ENCODE data around the gene CADM1.

Gene CADM1

GRCh38 chr11:115159207-115159606 is 345.0 kb downstream of the CADM1 start:
- intact Hi-C loops (cut with DNase I; ENCODE audit: low total_unique reads): no loop called here
- H3K36me3 ChIP-seq: no peaks in the 10 kb centered on the region
- H3K4me3 ChIP-seq: no peak overlapping the region
- H3K27ac ChIP-seq: no peak overlapping the region
- no peak for DNase-seq
- H3K9me3 ChIP-seq: no peaks in the 10 kb centered on the region
- peaks cover 0 to 22% of the 10 kb centered on the region in 2 donors for H3K27me3 ChIP-seq
- TF ChIP-seq, protein P1, sequence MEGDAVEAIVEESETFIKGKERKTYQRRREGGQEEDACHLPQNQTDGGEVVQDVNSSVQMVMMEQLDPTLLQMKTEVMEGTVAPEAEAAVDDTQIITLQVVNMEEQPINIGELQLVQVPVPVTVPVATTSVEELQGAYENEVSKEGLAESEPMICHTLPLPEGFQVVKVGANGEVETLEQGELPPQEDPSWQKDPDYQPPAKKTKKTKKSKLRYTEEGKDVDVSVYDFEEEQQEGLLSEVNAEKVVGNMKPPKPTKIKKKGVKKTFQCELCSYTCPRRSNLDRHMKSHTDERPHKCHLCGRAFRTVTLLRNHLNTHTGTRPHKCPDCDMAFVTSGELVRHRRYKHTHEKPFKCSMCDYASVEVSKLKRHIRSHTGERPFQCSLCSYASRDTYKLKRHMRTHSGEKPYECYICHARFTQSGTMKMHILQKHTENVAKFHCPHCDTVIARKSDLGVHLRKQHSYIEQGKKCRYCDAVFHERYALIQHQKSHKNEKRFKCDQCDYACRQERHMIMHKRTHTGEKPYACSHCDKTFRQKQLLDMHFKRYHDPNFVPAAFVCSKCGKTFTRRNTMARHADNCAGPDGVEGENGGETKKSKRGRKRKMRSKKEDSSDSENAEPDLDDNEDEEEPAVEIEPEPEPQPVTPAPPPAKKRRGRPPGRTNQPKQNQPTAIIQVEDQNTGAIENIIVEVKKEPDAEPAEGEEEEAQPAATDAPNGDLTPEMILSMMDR (IDR thresholded peaks at IDR 0.05): no peak
- H3K4me1 ChIP-seq: no peaks in the 10 kb centered on the region

DNA sequence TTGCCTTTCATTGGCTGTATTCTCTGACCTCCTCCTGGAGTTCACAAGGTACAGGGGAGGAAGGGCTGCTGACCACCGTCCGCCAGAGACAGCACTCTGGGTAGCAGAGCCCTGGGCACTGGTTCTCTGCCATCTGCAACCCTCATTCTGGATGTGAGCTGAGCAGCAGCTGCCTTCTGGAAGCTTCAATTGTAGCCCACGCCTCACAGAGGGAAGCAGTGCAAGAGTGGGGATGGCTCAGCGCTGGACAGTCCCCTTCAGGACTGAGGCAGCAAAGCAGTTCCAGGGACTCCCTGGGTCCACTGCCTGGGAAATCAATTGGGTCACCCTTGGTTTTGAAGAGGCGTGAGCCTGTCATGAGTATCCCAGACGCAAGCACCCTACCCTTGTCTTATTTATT is 346.2 kb downstream of the CADM1 start:
- intact Hi-C loops (cut with DNase I; ENCODE audit: low total_unique reads): no loop called here
- Histone ChIP-seq H3K27me3 (peaks cover 0 to 17% of the 10 kb centered on the region in 2 donors), H3K27ac (no peak overlapping the region), H3K9me3 (no peaks in the 10 kb centered on the region), H3K36me3 (no peaks in the 10 kb centered on the region), H3K4me3 (no peak overlapping the region), H3K4me1 (no peaks in the 10 kb centered on the region)
- TF ChIP-seq, protein P1 (IDR thresholded peaks at IDR 0.05): no peak
- DNase-seq: no peak

- H3K27me3 ChIP-seq: peaks cover 0 to 13% of the 10 kb centered on the region in 2 donors
- intact Hi-C loops (cut with DNase I; ENCODE audit: low total_unique reads): no loop called here
- no peaks in the 10 kb centered on the region for H3K9me3 ChIP-seq
- TF ChIP-seq, protein P1 (IDR thresholded peaks at IDR 0.05): no peak
- H3K27ac ChIP-seq: no peak overlapping the region
- H3K36me3 ChIP-seq: no peaks in the 10 kb centered on the region
- DNase-seq: no peak
- H3K4me1 ChIP-seq: no peaks in the 10 kb centered on the region
- H3K4me3 ChIP-seq: no peak overlapping the region
Measured at GRCh38 chr11:115157247-115157646, 347.0 kb downstream of the CADM1 start.

DNA sequence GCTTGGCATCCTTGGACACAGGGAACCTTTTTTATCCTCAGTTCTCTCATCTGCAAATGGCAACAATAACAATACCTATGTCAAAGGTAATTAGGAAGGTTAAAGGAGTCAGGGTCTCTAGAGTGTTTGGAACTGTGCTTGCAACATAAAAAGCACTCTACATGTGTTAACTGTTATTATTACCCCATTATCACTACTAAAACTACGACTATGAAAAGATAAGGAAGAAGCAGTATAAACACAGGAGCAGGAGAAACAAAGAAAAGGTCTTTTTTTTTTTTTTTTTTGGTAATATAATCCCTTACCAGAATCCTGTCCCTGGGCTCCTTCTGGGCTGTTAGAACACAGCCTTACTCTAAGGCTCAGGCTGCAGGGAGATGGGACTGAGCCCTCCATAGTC is 348.2 kb downstream of the CADM1 start:
- H3K9me3 ChIP-seq: no peaks in the 10 kb centered on the region
- H3K4me3 ChIP-seq: no peak overlapping the region
- no peaks in the 10 kb centered on the region for H3K36me3 ChIP-seq
- H3K27ac ChIP-seq: no peak overlapping the region
- no peak for DNase-seq
- TF ChIP-seq, protein P1 (IDR thresholded peaks at IDR 0.05): no peak
- H3K27me3 ChIP-seq: peaks cover 0 to 8% of the 10 kb centered on the region in 2 donors
- H3K4me1 ChIP-seq: no peaks in the 10 kb centered on the region
- intact Hi-C loops (cut with DNase I; ENCODE audit: low total_unique reads): no loop called here

GRCh38 chr11:115155320-115155719 is 348.9 kb downstream of the CADM1 start:
- DNase-seq: no peak
- TF ChIP-seq, protein P1 (IDR thresholded peaks at IDR 0.05): no peak
- no peaks in the 10 kb centered on the region for H3K9me3 ChIP-seq
- no peaks in the 10 kb centered on the region for H3K4me1 ChIP-seq
- peaks cover 0 to 6% of the 10 kb centered on the region in 2 donors for H3K27me3 ChIP-seq
- no peaks in the 10 kb centered on the region for H3K36me3 ChIP-seq
- no peak overlapping the region for H3K4me3 ChIP-seq
- intact Hi-C loops (cut with DNase I; ENCODE audit: low total_unique reads): no loop called here
- no peak overlapping the region for H3K27ac ChIP-seq

GRCh38 chr11:115154355-115154736 is 349.9 kb downstream of the CADM1 start:
- H3K4me1 ChIP-seq: no peaks in the 10 kb centered on the region
- H3K36me3 ChIP-seq: no peaks in the 10 kb centered on the region
- intact Hi-C loops (cut with DNase I; ENCODE audit: low total_unique reads): no loop called here
- H3K9me3 ChIP-seq: no peaks in the 10 kb centered on the region
- peaks cover 0 to 2% of the 10 kb centered on the region in 2 donors for H3K27me3 ChIP-seq
- no peak overlapping the region for H3K4me3 ChIP-seq
- H3K27ac ChIP-seq: no peak overlapping the region
- no peak for DNase-seq
- TF ChIP-seq, protein P1 (IDR thresholded peaks at IDR 0.05): no peak

All from tibial artery (tissue), 4 donors.